Gastrocnemius medialis (tissue), 4 donors: ENCODE results near the gene KCNAB2. TPM values are rescaled to one million over a fixed set of nuclear protein-coding genes. Genes with fewer than 3 reads are reported as not detected.

ENCODE experiments used
- ATAC-seq, 2 donors: fragments of 150-250 bp; one replicate each; pipeline ENCODE4 v1.9.1; 2016
- DNase-seq, 2 donors: peaks; one replicate each; pipeline ENCODE4 v3.0.0-alpha.2; 2019
- H3K27ac ChIP-seq, 4 donors: fragments of 200-600 bp; sonication (generic); 1 replicate in 1 of 4; 2 replicates in 3 of 4; pipeline ENCODE4 v1.5.1; 2016 to 2018; ENCODE audit warnings: mild to moderate bottlenecking in 2 of 4, moderate library complexity in 1 of 4
- H3K27me3 ChIP-seq, 3 donors: fragments of 200-600 bp; sonication (generic) in 2 of 3; 1 replicate in 1 of 3; 2 replicates in 2 of 3; pipeline versions ENCODE4 v1.5.1 to v1.6.0; 2016 to 2019; ENCODE audit warnings: mild to moderate bottlenecking in 1 of 3, moderate library complexity in 1 of 3
- H3K36me3 ChIP-seq, 2 donors: fragments of 200-600 bp; sonication (generic) in 1 of 2; one replicate each; pipeline ENCODE4 v1.5.1; 2017 to 2018
- H3K4me1 ChIP-seq, 2 donors: fragments of 200-600 bp; sonication (generic) in 1 of 2; one replicate each; pipeline ENCODE4 v1.5.1; 2016 to 2017; ENCODE audit warnings: mild to moderate bottlenecking in 2 of 2
- H3K4me3 ChIP-seq, 4 donors: fragments of 200-600 bp; sonication (generic) in 3 of 4; 1 replicate in 1 of 4; 2 replicates in 3 of 4; pipeline ENCODE4 v1.5.1; 2016 to 2019; ENCODE audit warnings: mild to moderate bottlenecking in 2 of 4
- H3K9me3 ChIP-seq, 3 donors: fragments of 200-600 bp; sonication (generic) in 2 of 3; 1 replicate in 1 of 3; 2 replicates in 2 of 3; pipeline ENCODE4 v1.5.1; 2016 to 2019
- CTCF ChIP-seq, 5 experiments: fragments of 450-650 bp in 3 of 5; fragments of 200-600 bp in 2 of 5; sonication (generic) in 2 of 5; IDR thresholded peaks in 4 of 5; conservative IDR thresholded peaks in 1 of 5; 1 replicate in 4 of 5; 2 replicates in 1 of 5; pipeline ENCODE4 v1.5.1; 2016 to 2019; ENCODE audit warnings: antibody characterized with exemption in 5 of 5, mild to moderate bottlenecking in 3 of 5, moderate library complexity in 3 of 5
- POLR2A ChIP-seq, 2 donors: fragments of 450-650 bp; IDR thresholded peaks; one replicate each; pipeline ENCODE4 v1.6.1; 2017; ENCODE audit warnings: antibody characterized with exemption in 2 of 2, mild to moderate bottlenecking in 2 of 2, moderate library complexity in 2 of 2
- in situ Hi-C, 4 donors: fragments of 200-750 bp; cut with MboI; loops; one replicate each; pipeline versions ENCODE4 v1.15.0 to v1.8.0; 2017; ENCODE audit warnings: low sequenced_read_pairs in 4 of 4
- intact Hi-C: fragments of 100-400 bp; cut with DNase I; formaldehyde crosslinking; loops from one replicate; pipeline ENCODE4 v1.15.1; 2023; ENCODE audit warnings: low total_unique reads
- total RNA-seq, 4 donors: library from RNA; depleted of rRNA; stranded (reverse); fragments of >200 nt; gene quantifications; one replicate each; pipeline versions ENCODE4 v1.1.0 to v1.2.3, GENCODE V29; 2016

The KCNAB2 gene
- total RNA-seq, 4 donors from 2014 or later: 2.8 to 7.8 (median 4.5) TPM

- DNase-seq: no peak
- Histone ChIP-seq H3K4me3 (no peak overlapping the region), H3K27ac (no peak overlapping the region), H3K4me1 (no peaks in the 10 kb centered on the region), H3K27me3 (no peaks in the 10 kb centered on the region), H3K9me3 (no peaks in the 10 kb centered on the region), H3K36me3 (no peaks in the 10 kb centered on the region)
- ATAC-seq: no peak
- TF ChIP-seq CTCF (IDR thresholded peaks at IDR 0.05 in 4 of 5, conservative IDR thresholded peaks at IDR 0.05 in 1 of 5): no peak
- TF ChIP-seq POLR2A (IDR thresholded peaks at IDR 0.05): no peak
- intact Hi-C loops (no loop called here), in situ Hi-C loops (no loop called here)
Observed at GRCh38 chr1:6134206-6134605, 88.5 kb downstream of the KCNAB2 start.

GRCh38 chr1:6134741-6135510 lies 89.2 kb downstream of the KCNAB2 start:
- TF ChIP-seq POLR2A (IDR thresholded peaks at IDR 0.05): no peak
- no peak for TF ChIP-seq CTCF (IDR thresholded peaks at IDR 0.05 in 4 of 5, conservative IDR thresholded peaks at IDR 0.05 in 1 of 5)
- Histone ChIP-seq H3K4me1 (no peaks in the 10 kb centered on the region), H3K27me3 (no peaks in the 10 kb centered on the region), H3K4me3 (no peak overlapping the region), H3K36me3 (no peaks in the 10 kb centered on the region), H3K27ac (no peak overlapping the region), H3K9me3 (no peaks in the 10 kb centered on the region)
- in situ Hi-C loops: no loop called here
- DNase-seq: no peak
- intact Hi-C loops: no loop called here
- ATAC-seq: no peak

GRCh38 chr1:6136516-6137220 lies 91.0 kb downstream of the KCNAB2 start:
- no peaks in the 10 kb centered on the region for H3K36me3 ChIP-seq
- H3K4me3 ChIP-seq: no peak overlapping the region
- no peak for DNase-seq
- in situ Hi-C loops (no loop called here), intact Hi-C loops (no loop called here)
- H3K27ac ChIP-seq: no peak overlapping the region
- no peaks in the 10 kb centered on the region for H3K9me3 ChIP-seq
- TF ChIP-seq CTCF (IDR thresholded peaks at IDR 0.05 in 4 of 5, conservative IDR thresholded peaks at IDR 0.05 in 1 of 5): no peak
- TF ChIP-seq POLR2A (IDR thresholded peaks at IDR 0.05): no peak
- ATAC-seq: no peak
- no peaks in the 10 kb centered on the region for H3K27me3 ChIP-seq
- H3K4me1 ChIP-seq: no peaks in the 10 kb centered on the region

GRCh38 chr1:6137758-6138157 lies 92.1 kb downstream of the KCNAB2 start:
- Histone ChIP-seq H3K27me3 (no peaks in the 10 kb centered on the region), H3K4me3 (no peak overlapping the region), H3K27ac (no peak overlapping the region), H3K36me3 (no peaks in the 10 kb centered on the region), H3K4me1 (no peaks in the 10 kb centered on the region), H3K9me3 (no peaks in the 10 kb centered on the region)
- in situ Hi-C loops (no loop called here), intact Hi-C loops (no loop called here)
- ATAC-seq: no peak
- TF ChIP-seq POLR2A (IDR thresholded peaks at IDR 0.05) (no peak), CTCF (IDR thresholded peaks at IDR 0.05 in 4 of 5, conservative IDR thresholded peaks at IDR 0.05 in 1 of 5) (no peak)
- DNase-seq: no peak
